ENCODE data around the gene NAA35.
"Not testable (repeated sequence)": the region's sequence is repeated elsewhere in the genome, so short reads cannot be mapped to it uniquely, and the experiment has no call there.

Gene NAA35

GRCh38 chr9:85940832-85941621 is at the start of gene NAA35:
Gene NAA35 (plus strand): TSS chr9:85941146. CDS start chr9:85942160, 1,014 bp downstream.
- H3K4me3 Mint-ChIP-seq = no peak within 1 kb of the TSS
- no peaks in the 10 kb centered on the region for H3K36me3 Mint-ChIP-seq (ENCODE audit: low read depth)
- H3K27me3 Mint-ChIP-seq = no peaks in the 10 kb centered on the region
- peak within 1 kb of the TSS; percentile 97 for H3K27ac Mint-ChIP-seq
- peaks cover 4% of the 10 kb centered on the region for H3K4me1 Mint-ChIP-seq (ENCODE audit: low read depth)
- H3K9me3 Mint-ChIP-seq = no peaks in the 10 kb centered on the region

GRCh38 chr9:85892401-85892800 is 48.5 kb upstream of the NAA35 start:
- no peaks in the 10 kb centered on the region for H3K4me1 Mint-ChIP-seq (ENCODE audit: low read depth)
- H3K4me3 Mint-ChIP-seq = no peak overlapping the region
- H3K9me3 Mint-ChIP-seq = no peaks in the 10 kb centered on the region
- H3K27me3 Mint-ChIP-seq = no peaks in the 10 kb centered on the region
- H3K36me3 Mint-ChIP-seq (ENCODE audit: low read depth) = no peaks in the 10 kb centered on the region
- H3K27ac Mint-ChIP-seq = no peak overlapping the region

GRCh38 chr9:85895685-85896084 is 45.3 kb upstream of the NAA35 start:
- no peaks in the 10 kb centered on the region for H3K9me3 Mint-ChIP-seq
- no peaks in the 10 kb centered on the region for H3K36me3 Mint-ChIP-seq (ENCODE audit: low read depth)
- H3K27ac Mint-ChIP-seq = no peak overlapping the region
- no peak overlapping the region for H3K4me3 Mint-ChIP-seq
- H3K27me3 Mint-ChIP-seq = no peaks in the 10 kb centered on the region
- H3K4me1 Mint-ChIP-seq (ENCODE audit: low read depth) = no peaks in the 10 kb centered on the region

DNA sequence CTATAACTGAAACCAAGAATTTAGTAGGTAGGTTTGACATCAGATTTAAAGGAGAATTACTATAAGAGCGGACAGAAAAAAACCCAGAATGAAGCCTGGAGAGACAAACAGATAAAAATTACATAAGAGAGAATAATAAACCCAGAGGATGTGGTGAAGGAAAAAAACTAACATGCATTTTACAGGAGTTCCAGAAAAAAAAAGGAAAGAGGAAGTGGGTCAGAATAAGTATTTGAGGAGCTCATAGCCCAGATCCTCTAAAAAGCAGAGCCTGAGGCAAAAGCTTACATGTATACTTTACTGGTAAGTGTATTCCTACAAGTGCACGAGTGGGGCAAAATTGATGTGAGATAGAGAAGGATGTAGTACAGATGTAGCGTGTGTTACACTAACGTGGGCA is 43.1 kb upstream of the NAA35 start:
- Mint-ChIP-seq H3K4me3 (no peak overlapping the region), H3K27me3 (no peaks in the 10 kb centered on the region), H3K4me1 (ENCODE audit: low read depth) (no peaks in the 10 kb centered on the region), H3K36me3 (ENCODE audit: low read depth) (no peaks in the 10 kb centered on the region), H3K27ac (no peak overlapping the region), H3K9me3 (no peaks in the 10 kb centered on the region)

GRCh38 chr9:85898332-85898731 is 42.6 kb upstream of the NAA35 start:
- no peak overlapping the region for H3K27ac Mint-ChIP-seq
- no peaks in the 10 kb centered on the region for H3K4me1 Mint-ChIP-seq (ENCODE audit: low read depth)
- no peaks in the 10 kb centered on the region for H3K36me3 Mint-ChIP-seq (ENCODE audit: low read depth)
- no peak overlapping the region for H3K4me3 Mint-ChIP-seq
- no peaks in the 10 kb centered on the region for H3K27me3 Mint-ChIP-seq
- H3K9me3 Mint-ChIP-seq = no peaks in the 10 kb centered on the region

DNA sequence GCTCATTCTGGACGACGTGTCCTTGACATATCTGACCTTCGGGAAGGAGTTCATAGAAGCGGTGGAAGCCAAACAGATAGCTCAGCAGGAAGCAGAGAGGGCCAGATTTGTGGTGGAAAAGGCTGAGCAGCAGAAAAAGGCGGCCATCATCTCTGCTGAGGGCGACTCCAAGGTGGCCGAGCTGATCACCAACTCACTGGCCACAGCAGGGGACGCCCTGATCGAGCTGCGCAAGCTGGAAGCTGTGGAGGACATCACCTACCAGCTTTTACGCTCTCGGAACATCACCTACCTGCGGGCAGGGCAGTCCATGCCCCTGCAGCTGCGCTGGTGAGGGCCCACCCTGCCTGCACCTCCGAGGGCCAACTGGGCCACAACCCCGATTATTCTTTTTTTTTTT is 41.6 kb upstream of the NAA35 start:
- H3K9me3 Mint-ChIP-seq = no peaks in the 10 kb centered on the region
- H3K4me3 Mint-ChIP-seq = no peak overlapping the region
- H3K4me1 Mint-ChIP-seq (ENCODE audit: low read depth) = no peaks in the 10 kb centered on the region

DNA sequence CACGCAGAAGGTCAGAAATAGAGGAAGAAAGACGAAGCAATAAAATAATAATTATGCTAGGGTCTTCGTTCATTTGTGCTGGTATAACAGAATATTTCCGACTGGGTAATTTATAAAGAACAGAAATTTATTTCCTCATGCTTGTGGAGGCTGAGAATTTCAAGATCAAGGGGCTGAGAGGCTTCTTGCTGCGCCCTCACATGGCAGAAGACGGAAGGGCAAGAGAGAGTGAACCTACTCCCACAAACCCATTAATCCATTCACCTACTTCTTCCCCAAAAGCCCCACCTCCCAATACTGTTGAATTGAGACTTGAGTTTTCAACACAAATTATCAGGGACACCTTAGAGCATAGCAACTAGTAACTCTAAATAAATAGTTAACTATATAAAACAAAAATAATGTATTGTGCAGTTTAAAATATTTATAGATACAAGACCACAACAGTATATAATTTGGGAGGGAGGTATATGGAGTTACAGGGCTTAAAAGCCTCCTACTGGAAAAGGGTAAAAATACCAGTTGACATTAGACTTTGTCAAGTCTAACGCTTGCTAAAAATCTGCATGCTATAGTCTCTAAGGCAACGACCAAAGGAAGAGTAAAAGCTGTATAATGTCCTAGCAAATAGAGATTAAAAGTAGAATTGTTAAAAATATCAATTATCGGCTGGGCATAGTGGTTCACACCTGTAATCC is 40.3 kb upstream of the NAA35 start:
- H3K9me3 Mint-ChIP-seq = no peaks in the 10 kb centered on the region
- no peaks in the 10 kb centered on the region for H3K27me3 Mint-ChIP-seq
- no peaks in the 10 kb centered on the region for H3K36me3 Mint-ChIP-seq (ENCODE audit: low read depth)
- H3K4me1 Mint-ChIP-seq (ENCODE audit: low read depth) = no peaks in the 10 kb centered on the region
- no peak overlapping the region for H3K27ac Mint-ChIP-seq
- no peak overlapping the region for H3K4me3 Mint-ChIP-seq

More for the DNA sequence above, 41.6 kb upstream of the NAA35 start:
- no peaks in the 10 kb centered on the region for H3K27me3 Mint-ChIP-seq
- no peak overlapping the region for H3K27ac Mint-ChIP-seq
- H3K36me3 Mint-ChIP-seq (ENCODE audit: low read depth) = no peaks in the 10 kb centered on the region

- Mint-ChIP-seq H3K27me3 (no peaks in the 10 kb centered on the region), H3K4me1 (ENCODE audit: low read depth) (no peaks in the 10 kb centered on the region), H3K27ac (no peak overlapping the region), H3K9me3 (no peaks in the 10 kb centered on the region), H3K36me3 (ENCODE audit: low read depth) (no peaks in the 10 kb centered on the region), H3K4me3 (no peak overlapping the region)
Measured at GRCh38 chr9:85904975-85905374, 36.0 kb upstream of the NAA35 start.

DNA sequence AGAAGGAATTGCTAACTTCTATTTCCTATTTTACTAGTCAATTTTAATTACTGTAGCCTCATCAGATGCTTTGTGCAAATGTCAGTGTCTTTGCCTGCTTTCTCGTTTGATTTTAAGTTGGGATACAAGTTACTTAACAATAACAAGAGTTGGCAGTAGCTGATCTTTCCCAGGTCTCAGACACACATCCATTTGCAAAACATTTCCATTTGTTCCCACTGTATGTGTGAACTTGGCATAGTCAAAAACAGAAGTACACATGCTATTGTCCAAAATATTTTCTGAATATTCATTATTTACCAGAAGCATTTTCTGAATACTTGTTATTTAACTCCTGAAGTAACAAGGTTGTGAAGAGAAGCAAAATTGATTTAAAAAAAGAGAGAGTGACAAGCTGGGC is 35.0 kb upstream of the NAA35 start:
- Mint-ChIP-seq H3K36me3 (ENCODE audit: low read depth) (no peaks in the 10 kb centered on the region), H3K27me3 (no peaks in the 10 kb centered on the region), H3K4me3 (no peak overlapping the region), H3K9me3 (no peaks in the 10 kb centered on the region), H3K27ac (no peak overlapping the region), H3K4me1 (ENCODE audit: low read depth) (no peaks in the 10 kb centered on the region)

DNA sequence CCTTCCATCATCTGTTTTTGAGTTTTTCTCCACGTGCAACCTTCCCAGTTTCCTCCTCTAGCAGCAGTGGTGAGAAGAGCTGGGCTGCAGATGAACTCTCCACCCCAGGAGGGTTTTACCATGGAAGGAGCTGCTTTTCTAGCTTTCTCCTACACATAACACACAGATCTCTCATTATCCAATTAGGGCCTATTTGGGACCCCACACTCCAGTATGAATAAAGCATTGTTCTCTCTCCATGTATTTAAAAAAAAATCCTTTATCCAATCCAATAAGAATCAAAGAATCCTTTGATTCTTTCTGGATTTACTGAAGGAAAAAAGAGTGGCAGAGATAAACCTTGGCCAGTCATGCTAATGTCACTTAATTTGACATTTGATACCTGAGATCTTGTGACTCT is 31.6 kb upstream of the NAA35 start:
- Mint-ChIP-seq H3K27ac (no peak overlapping the region), H3K27me3 (no peaks in the 10 kb centered on the region), H3K4me1 (ENCODE audit: low read depth) (peaks cover 8% of the 10 kb centered on the region), H3K36me3 (ENCODE audit: low read depth) (no peaks in the 10 kb centered on the region), H3K9me3 (no peaks in the 10 kb centered on the region), H3K4me3 (no peak overlapping the region)

DNA sequence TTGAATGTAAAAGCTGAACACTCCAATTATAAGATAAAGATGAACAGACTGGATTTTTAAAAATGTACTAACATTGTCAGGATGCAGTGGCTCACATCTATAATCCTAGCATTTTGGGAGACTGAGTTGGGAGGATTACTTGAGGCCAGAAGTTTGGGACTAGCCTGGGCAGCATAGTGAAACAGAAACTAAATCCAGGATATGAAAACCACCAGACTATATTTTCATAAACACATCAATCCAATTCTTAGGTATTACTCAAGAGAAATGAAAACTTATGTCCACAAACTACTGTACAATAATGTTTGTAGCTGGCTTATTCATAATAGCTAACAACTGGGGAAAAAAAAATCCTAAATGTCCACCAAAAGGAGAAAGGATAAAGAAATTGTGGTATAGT is 26.8 kb upstream of the NAA35 start:
- peaks cover 14% of the 10 kb centered on the region for H3K4me1 Mint-ChIP-seq (ENCODE audit: low read depth)
- no peaks in the 10 kb centered on the region for H3K9me3 Mint-ChIP-seq
- no peaks in the 10 kb centered on the region for H3K36me3 Mint-ChIP-seq (ENCODE audit: low read depth)
- H3K27me3 Mint-ChIP-seq = no peaks in the 10 kb centered on the region
- no peak overlapping the region for H3K27ac Mint-ChIP-seq
- no peak overlapping the region for H3K4me3 Mint-ChIP-seq

DNA sequence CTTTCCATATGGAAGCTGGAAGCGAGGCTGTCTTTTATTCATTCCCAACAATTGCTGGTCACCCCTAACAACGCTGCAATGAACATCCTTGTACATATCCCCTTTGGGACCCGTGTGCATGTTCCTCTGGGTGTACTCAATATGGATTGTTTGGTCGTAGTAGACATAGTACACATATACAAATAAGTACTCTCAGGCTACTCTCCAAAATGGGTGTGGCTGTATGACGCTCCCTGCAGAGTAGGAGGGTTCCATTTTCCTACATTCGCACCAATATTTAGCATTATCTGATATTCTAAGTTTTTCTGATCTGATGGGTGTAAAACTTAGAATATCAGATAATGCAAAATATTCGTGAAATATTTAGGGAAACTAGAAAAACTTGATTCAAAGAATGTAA is 23.2 kb upstream of the NAA35 start:
- Mint-ChIP-seq H3K9me3 (no peaks in the 10 kb centered on the region), H3K36me3 (ENCODE audit: low read depth) (no peaks in the 10 kb centered on the region), H3K4me1 (ENCODE audit: low read depth) (peaks cover 14% of the 10 kb centered on the region), H3K27me3 (no peaks in the 10 kb centered on the region), H3K27ac (no peak overlapping the region), H3K4me3 (no peak overlapping the region)

- Mint-ChIP-seq H3K4me3 (no peak overlapping the region), H3K27ac (no peak overlapping the region), H3K27me3 (peaks cover 10% of the 10 kb centered on the region), H3K36me3 (ENCODE audit: low read depth) (no peaks in the 10 kb centered on the region), H3K4me1 (ENCODE audit: low read depth) (no peaks in the 10 kb centered on the region), H3K9me3 (no peaks in the 10 kb centered on the region)
Measured at GRCh38 chr9:85925493-85925892, 15.5 kb upstream of the NAA35 start.

DNA sequence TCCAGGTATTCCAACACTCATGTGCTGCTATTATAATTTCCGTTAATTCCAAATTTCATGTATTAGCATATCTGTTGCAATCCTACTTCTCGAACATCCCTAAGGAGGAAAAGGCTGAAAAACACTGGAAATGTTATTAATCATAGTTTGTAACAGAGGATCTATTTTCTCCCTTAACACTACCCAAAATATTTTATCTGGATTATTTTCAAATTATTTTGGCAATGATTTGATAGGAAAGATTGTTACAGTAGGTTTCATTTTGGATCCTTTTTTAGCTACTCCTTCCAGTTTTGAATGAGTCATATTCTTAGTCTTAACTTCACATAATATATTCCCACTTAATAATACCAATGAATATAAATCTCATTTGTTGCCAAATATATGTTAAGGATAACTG is 13.9 kb upstream of the NAA35 start:
- H3K27me3 Mint-ChIP-seq = peaks cover 10% of the 10 kb centered on the region
- no peaks in the 10 kb centered on the region for H3K36me3 Mint-ChIP-seq (ENCODE audit: low read depth)
- H3K4me1 Mint-ChIP-seq (ENCODE audit: low read depth) = no peaks in the 10 kb centered on the region
- H3K9me3 Mint-ChIP-seq = no peaks in the 10 kb centered on the region
- H3K27ac Mint-ChIP-seq = no peak overlapping the region
- no peak overlapping the region for H3K4me3 Mint-ChIP-seq

DNA sequence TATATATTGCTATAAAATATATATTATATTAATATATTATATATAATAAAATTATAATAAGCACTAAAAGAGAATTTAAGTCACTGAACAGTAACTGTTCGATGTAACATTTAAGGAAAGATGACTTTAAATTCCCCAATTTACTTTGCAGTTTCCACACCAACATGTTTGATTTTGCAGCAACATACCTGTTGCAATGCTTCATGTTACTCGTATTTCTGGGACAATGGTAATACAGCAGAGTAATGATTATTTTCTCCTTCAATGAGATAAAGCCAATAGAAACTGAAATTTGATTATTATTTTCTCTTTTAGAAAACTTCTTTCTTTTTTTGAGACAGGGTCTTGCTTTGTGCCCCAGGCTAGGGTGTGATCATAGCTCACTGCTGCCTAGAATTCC is 9.5 kb upstream of the NAA35 start:
- Mint-ChIP-seq H3K36me3 (ENCODE audit: low read depth) (no peaks in the 10 kb centered on the region), H3K4me3 (no peak overlapping the region), H3K27ac (no peak overlapping the region), H3K4me1 (ENCODE audit: low read depth) (no peaks in the 10 kb centered on the region), H3K9me3 (no peaks in the 10 kb centered on the region), H3K27me3 (peaks cover 10% of the 10 kb centered on the region)

- not testable (repeated sequence) for H3K4me3 Mint-ChIP-seq; H3K27me3 Mint-ChIP-seq; H3K9me3 Mint-ChIP-seq; H3K4me1 Mint-ChIP-seq (ENCODE audit: low read depth); H3K36me3 Mint-ChIP-seq (ENCODE audit: low read depth); H3K27ac Mint-ChIP-seq
Measured at GRCh38 chr9:85935950-85936349, 5.0 kb upstream of the NAA35 start.
